DND-41 (cell line): ENCODE results near the gene GNMT.

ENCODE experiments used
- ATAC-seq: fragments of 200-7000 bp; cut with Tn5 transposase; 3 replicates; pipeline ENCODE4 v1.9.1; 2021; ENCODE audit warnings: low read depth; ENCODE audit not compliant: insufficient read depth
- DNase-seq: peaks from one replicate; pipeline ENCODE4 v3.0.0-alpha.2; 2020
- H2AFZ ChIP-seq: 2 replicates; pipeline ENCODE4 v1.6.0; 2012; ENCODE audit warnings: low read depth, low read length
- H3K27ac ChIP-seq: 2 replicates; pipeline ENCODE4 v1.5.1; 2012; ENCODE audit warnings: low read length, inconsistent platforms
- H3K27me3 ChIP-seq: fragments of 200-600 bp; sonication (generic); 2 replicates; pipeline ENCODE4 v1.6.0; 2012; ENCODE audit warnings: low read length, mild to moderate bottlenecking, inconsistent platforms; ENCODE audit not compliant: insufficient read depth, poor library complexity
- H3K36me3 ChIP-seq: 2 replicates; pipeline ENCODE4 v1.5.1; 2012; ENCODE audit warnings: low read length, inconsistent platforms; ENCODE audit not compliant: insufficient read depth
- H3K4me1 ChIP-seq: 2 replicates; pipeline ENCODE4 v1.5.1; 2012; ENCODE audit warnings: mild to moderate bottlenecking, low read length; ENCODE audit not compliant: insufficient read depth
- H3K4me2 ChIP-seq: 2 replicates; pipeline ENCODE4 v1.6.0; 2012; ENCODE audit warnings: mild to moderate bottlenecking, moderate library complexity, low read length, inconsistent platforms; ENCODE audit not compliant: insufficient read depth
- H3K4me3 ChIP-seq, 2 experiments: fragments of 200-600 bp in 1 of 2; shearing (Covaris generic) in 1 of 2; 2 replicates each; pipeline ENCODE4 v1.5.1; 2012 to 2016; ENCODE audit warnings: inconsistent platforms in 2 of 2, low read length in 2 of 2, mild to moderate bottlenecking in 2 of 2, low read depth in 1 of 2, moderate library complexity in 1 of 2
- H3K79me2 ChIP-seq: 2 replicates; pipeline ENCODE4 v1.6.0; 2012; ENCODE audit warnings: low read length, inconsistent platforms; ENCODE audit not compliant: insufficient read depth
- H3K9ac ChIP-seq: 2 replicates; pipeline ENCODE4 v1.6.0; 2012; ENCODE audit warnings: low read depth, mild to moderate bottlenecking, inconsistent platforms, low read length, moderate library complexity
- H3K9me3 ChIP-seq: 2 replicates; pipeline ENCODE4 v1.5.1; 2012; ENCODE audit warnings: low read length, moderate library complexity, mild to moderate bottlenecking, inconsistent platforms; ENCODE audit not compliant: insufficient read depth, severe bottlenecking
- H4K20me1 ChIP-seq: 2 replicates; pipeline ENCODE4 v1.6.0; 2012; ENCODE audit warnings: low read length; ENCODE audit not compliant: insufficient read depth
- EZH2 ChIP-seq: IDR thresholded peaks from 3 replicates; pipeline ENCODE4 v1.6.1; 2012; ENCODE audit warnings: borderline replicate concordance, low read depth, mild to moderate bottlenecking, moderate library complexity, low read length, inconsistent platforms; ENCODE audit not compliant: severe bottlenecking
- TF ChIP-seq, protein P1 (sequence below): IDR thresholded peaks from 2 replicates; pipeline ENCODE4 v1.5.1; 2012; ENCODE audit warnings: borderline replicate concordance, low read length, moderate library complexity, mild to moderate bottlenecking; ENCODE audit not compliant: poor library complexity, severe bottlenecking; ENCODE audit errors: extremely low read depth

GNMT gene

GRCh38 chr6:42968783-42969182, 8.2 kb downstream of the GNMT start:
- H3K9me3 ChIP-seq, result no peaks in the 10 kb centered on the region
- H4K20me1 ChIP-seq, result 0 out of 2 replicates have a peak, but pooled peaks cover 2% of the 10 kb centered on the region
- DNase-seq (no peak), ATAC-seq (no peak)
- H3K36me3 ChIP-seq, result peaks cover 52% of the 10 kb centered on the region
- no peak overlapping the region for H3K27ac ChIP-seq
- no peak overlapping the region for H2AFZ ChIP-seq
- no peak overlapping the region for H3K4me3 ChIP-seq
- no peak for TF ChIP-seq EZH2
- TF ChIP-seq, protein P1, sequence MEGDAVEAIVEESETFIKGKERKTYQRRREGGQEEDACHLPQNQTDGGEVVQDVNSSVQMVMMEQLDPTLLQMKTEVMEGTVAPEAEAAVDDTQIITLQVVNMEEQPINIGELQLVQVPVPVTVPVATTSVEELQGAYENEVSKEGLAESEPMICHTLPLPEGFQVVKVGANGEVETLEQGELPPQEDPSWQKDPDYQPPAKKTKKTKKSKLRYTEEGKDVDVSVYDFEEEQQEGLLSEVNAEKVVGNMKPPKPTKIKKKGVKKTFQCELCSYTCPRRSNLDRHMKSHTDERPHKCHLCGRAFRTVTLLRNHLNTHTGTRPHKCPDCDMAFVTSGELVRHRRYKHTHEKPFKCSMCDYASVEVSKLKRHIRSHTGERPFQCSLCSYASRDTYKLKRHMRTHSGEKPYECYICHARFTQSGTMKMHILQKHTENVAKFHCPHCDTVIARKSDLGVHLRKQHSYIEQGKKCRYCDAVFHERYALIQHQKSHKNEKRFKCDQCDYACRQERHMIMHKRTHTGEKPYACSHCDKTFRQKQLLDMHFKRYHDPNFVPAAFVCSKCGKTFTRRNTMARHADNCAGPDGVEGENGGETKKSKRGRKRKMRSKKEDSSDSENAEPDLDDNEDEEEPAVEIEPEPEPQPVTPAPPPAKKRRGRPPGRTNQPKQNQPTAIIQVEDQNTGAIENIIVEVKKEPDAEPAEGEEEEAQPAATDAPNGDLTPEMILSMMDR, result no peak
- no peaks in the 10 kb centered on the region for H3K79me2 ChIP-seq
- no peaks in the 10 kb centered on the region for H3K4me1 ChIP-seq
- H3K27me3 ChIP-seq, result no peaks in the 10 kb centered on the region
- H3K4me2 ChIP-seq, result no peak overlapping the region
- no peak overlapping the region for H3K9ac ChIP-seq

DNA sequence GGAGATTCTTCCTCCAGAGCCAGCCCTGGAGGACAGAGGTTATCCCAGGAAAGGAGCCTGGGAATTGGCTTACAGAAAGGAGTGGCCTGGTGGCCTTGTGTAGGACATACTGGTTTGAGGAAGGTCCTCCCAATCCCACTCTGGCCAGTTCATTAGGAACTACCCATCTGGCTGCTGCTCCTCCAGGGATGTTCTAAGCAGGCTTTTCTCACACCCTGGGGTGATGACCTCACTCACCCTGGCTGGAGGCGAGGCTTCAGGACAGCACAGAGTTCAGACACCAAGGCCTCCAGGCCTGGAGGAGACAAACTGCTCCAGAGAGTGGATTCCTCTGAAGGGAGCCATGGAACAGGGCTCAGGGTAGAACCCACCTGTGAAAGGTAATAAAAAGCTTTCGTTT, 8.9 kb downstream of the GNMT start:
- Histone ChIP-seq H3K4me2 (no peak overlapping the region), H3K4me1 (no peaks in the 10 kb centered on the region), H3K4me3 (no peak overlapping the region), H2AFZ (no peak overlapping the region), H3K27me3 (no peaks in the 10 kb centered on the region), H3K27ac (no peak overlapping the region), H3K9ac (no peak overlapping the region), H3K9me3 (no peaks in the 10 kb centered on the region), H3K79me2 (no peaks in the 10 kb centered on the region), H4K20me1 (0 out of 2 replicates have a peak, but pooled peaks cover 2% of the 10 kb centered on the region), H3K36me3 (peaks cover 51% of the 10 kb centered on the region)
- TF ChIP-seq, protein P1, result no peak
- TF ChIP-seq EZH2, result no peak
- ATAC-seq (no peak), DNase-seq (no peak)

GRCh38 chr6:42969934-42970333, 9.4 kb downstream of the GNMT start:
- TF ChIP-seq, protein P1, result no peak
- no peak for TF ChIP-seq EZH2
- ATAC-seq, result no peak
- Histone ChIP-seq H3K9ac (no peak overlapping the region), H2AFZ (no peak overlapping the region), H3K36me3 (peaks cover 46% of the 10 kb centered on the region), H3K9me3 (no peaks in the 10 kb centered on the region), H3K4me2 (no peak overlapping the region), H3K27me3 (no peaks in the 10 kb centered on the region), H3K4me3 (no peak overlapping the region), H3K27ac (no peak overlapping the region), H3K4me1 (no peaks in the 10 kb centered on the region), H4K20me1 (0 out of 2 replicates have a peak, but pooled peaks cover 2% of the 10 kb centered on the region), H3K79me2 (no peaks in the 10 kb centered on the region)
- DNase-seq, result no peak
